Measurements from ENCODE around the gene COQ9. TPM values are rescaled to one million over a fixed set of nuclear protein-coding genes. Genes with fewer than 3 reads are reported as not detected.
"Not testable (repeated sequence)": the region's sequence is repeated elsewhere in the genome, so short reads cannot be mapped to it uniquely, and the experiment has no call there.

Gene COQ9
- total RNA-seq, 1 donor from 2014 or later = 225 TPM

- DNase-seq = no peak
- peak; percentile 40 for ATAC-seq (ENCODE audit: poor library complexity)
- intact Hi-C loops (cut with DNase I) = no loop called here
Measured at GRCh38 chr16:57422026-57422944, 25.0 kb upstream of the COQ9 start.

GRCh38 chr16:57423152-57423551, 24.1 kb upstream of the COQ9 start:
- ATAC-seq (ENCODE audit: poor library complexity) (no peak), DNase-seq (no peak)
- intact Hi-C loops (cut with DNase I) = no loop called here

- DNase-seq = no peak
- intact Hi-C loops (cut with DNase I) = no loop called here
- peak; percentile 74 for ATAC-seq (ENCODE audit: poor library complexity)
Measured at GRCh38 chr16:57424583-57424982, 22.7 kb upstream of the COQ9 start.

- DNase-seq (no peak), ATAC-seq (ENCODE audit: poor library complexity) (no peak)
- intact Hi-C loops (cut with DNase I) = no loop called here
Measured at GRCh38 chr16:57426356-57426755, 20.9 kb upstream of the COQ9 start.

- ATAC-seq (ENCODE audit: poor library complexity) (no peak), DNase-seq (no peak)
- intact Hi-C loops (cut with DNase I) = no loop called here
Measured at GRCh38 chr16:57427307-57427706, 20.0 kb upstream of the COQ9 start.

- intact Hi-C loops (cut with DNase I) = no loop called here
- ATAC-seq (ENCODE audit: poor library complexity) (no peak), DNase-seq (no peak)
Measured at GRCh38 chr16:57427824-57428223, 19.5 kb upstream of the COQ9 start.

GRCh38 chr16:57430955-57431354, 16.3 kb upstream of the COQ9 start:
- intact Hi-C loops (cut with DNase I) = no loop called here
- DNase-seq = no peak
- ATAC-seq (ENCODE audit: poor library complexity) = no peak

GRCh38 chr16:57432505-57432904, 14.8 kb upstream of the COQ9 start:
- no peak for ATAC-seq (ENCODE audit: poor library complexity)
- DNase-seq = no peak
- intact Hi-C loops (cut with DNase I) = no loop called here

GRCh38 chr16:57432989-57433388, 14.3 kb upstream of the COQ9 start:
- no peak for DNase-seq
- ATAC-seq (ENCODE audit: poor library complexity) = no peak
- intact Hi-C loops (cut with DNase I) = no loop called here

GRCh38 chr16:57434003-57434402, 13.3 kb upstream of the COQ9 start:
- no peak for ATAC-seq (ENCODE audit: poor library complexity)
- DNase-seq = no peak
- intact Hi-C loops (cut with DNase I) = no loop called here

GRCh38 chr16:57435838-57436237, 11.4 kb upstream of the COQ9 start:
- DNase-seq = no peak
- no peak for ATAC-seq (ENCODE audit: poor library complexity)
- intact Hi-C loops (cut with DNase I) = no loop called here

- ATAC-seq (ENCODE audit: poor library complexity); intact Hi-C loops (cut with DNase I); DNase-seq: not testable (repeated sequence)
Measured at GRCh38 chr16:57439947-57440346, 7.3 kb upstream of the COQ9 start.

- intact Hi-C loops (cut with DNase I); DNase-seq; ATAC-seq (ENCODE audit: poor library complexity): not testable (repeated sequence)
Measured at GRCh38 chr16:57440551-57440950, 6.7 kb upstream of the COQ9 start.

GRCh38 chr16:57444711-57445110, 2.6 kb upstream of the COQ9 start:
- ATAC-seq (ENCODE audit: poor library complexity) = no peak
- intact Hi-C loops (cut with DNase I) = no loop called here
- DNase-seq = no peak

- DNase-seq (no peak), ATAC-seq (ENCODE audit: poor library complexity) (no peak)
- intact Hi-C loops (cut with DNase I) = no loop called here
Measured at GRCh38 chr16:57445510-57445909, 1.8 kb upstream of the COQ9 start.

GRCh38 chr16:57446531-57447185, 621 bp upstream of the COQ9 start:
- intact Hi-C loops (cut with DNase I) = no loop called here
- DNase-seq (peak; percentile 54), ATAC-seq (ENCODE audit: poor library complexity) (peak; percentile 30)

- DNase-seq (no peak), ATAC-seq (ENCODE audit: poor library complexity) (no peak)
- intact Hi-C loops (cut with DNase I) = no loop called here
Measured at GRCh38 chr16:57452021-57452420, 4.7 kb downstream of the COQ9 start.

GRCh38 chr16:57462209-57462977, 15.1 kb downstream of the COQ9 start, which contains the start of gene POLR2C:
POLR2C (plus strand) TSS chr16:57462679; CDS start chr16:57462725, 46 bp downstream.
- intact Hi-C loops (cut with DNase I) = no loop called here
- DNase-seq = peak; percentile 95
- ATAC-seq (ENCODE audit: poor library complexity) = peak; percentile 93

GRCh38 chr16:57462978-57463362, 15.7 kb downstream of the COQ9 start:
- DNase-seq (no peak), ATAC-seq (ENCODE audit: poor library complexity) (peak; percentile 26)
- intact Hi-C loops (cut with DNase I) = no loop called here

Measured in Right ventricle myocardium superior (tissue), 1 donor.